HL-60/S4 treated with retinoic acid at 250 ng/mL for 4 days and 3 days (cell line): ENCODE measurements around the gene PEG3.

ENCODE experiments used
- in situ Hi-C: fragments of 300-500 bp; cut with MboI; formaldehyde crosslinking; loops from 2 replicates; pipeline ENCODE4 v1.7.0; 2022; ENCODE audit warnings: low sequenced_read_pairs

The PEG3 gene

GRCh38 chr19:56839652-56840450, 675 bp downstream of the PEG3 start:
- in situ Hi-C loops, result no loop called here

GRCh38 chr19:56838909-56839651, 1.4 kb downstream of the PEG3 start:
- in situ Hi-C loops, result no loop called here

- in situ Hi-C loops, result no loop called here
Measured at GRCh38 chr19:56838024-56838908, 2.3 kb downstream of the PEG3 start.

- in situ Hi-C loops, result no loop called here
Measured at GRCh38 chr19:56837492-56838023, 3.0 kb downstream of the PEG3 start.

- in situ Hi-C loops, result no loop called here
Measured at GRCh38 chr19:56837004-56837403, 3.5 kb downstream of the PEG3 start.

GRCh38 chr19:56836059-56836458, 4.5 kb downstream of the PEG3 start:
- in situ Hi-C loops, result no loop called here

GRCh38 chr19:56835401-56835800, 5.1 kb downstream of the PEG3 start:
- in situ Hi-C loops, result no loop called here

GRCh38 chr19:56834564-56835375, 5.8 kb downstream of the PEG3 start:
- in situ Hi-C loops, result no loop called here

GRCh38 chr19:56832352-56832928, 8.1 kb downstream of the PEG3 start:
- in situ Hi-C loops, result no loop called here

- in situ Hi-C loops, result no loop called here
Measured at GRCh38 chr19:56831255-56831654, 9.3 kb downstream of the PEG3 start.

GRCh38 chr19:56829596-56829995, 10.9 kb downstream of the PEG3 start:
- in situ Hi-C loops, result no loop called here

- in situ Hi-C loops, result no loop called here
Measured at GRCh38 chr19:56827708-56828107, 12.8 kb downstream of the PEG3 start.

GRCh38 chr19:56823956-56824355, 16.6 kb downstream of the PEG3 start:
- in situ Hi-C loops, result no loop called here

GRCh38 chr19:56823417-56823816, 17.1 kb downstream of the PEG3 start:
- in situ Hi-C loops, result no loop called here

GRCh38 chr19:56822755-56823154, 17.8 kb downstream of the PEG3 start:
- in situ Hi-C loops, result no loop called here

GRCh38 chr19:56821675-56822074, 18.9 kb downstream of the PEG3 start:
- in situ Hi-C loops, result no loop called here

GRCh38 chr19:56821209-56821608, 19.3 kb downstream of the PEG3 start:
- in situ Hi-C loops, result no loop called here

GRCh38 chr19:56819166-56819565, 21.4 kb downstream of the PEG3 start:
- in situ Hi-C loops, result no loop called here

- in situ Hi-C loops, result no loop called here
Measured at GRCh38 chr19:56814656-56815055, 25.9 kb downstream of the PEG3 start.

- in situ Hi-C loops, result no loop called here
Measured at GRCh38 chr19:56813531-56813930, 27.0 kb downstream of the PEG3 start.
